ENCODE results near the gene VTI1A.

Gene VTI1A

DNA sequence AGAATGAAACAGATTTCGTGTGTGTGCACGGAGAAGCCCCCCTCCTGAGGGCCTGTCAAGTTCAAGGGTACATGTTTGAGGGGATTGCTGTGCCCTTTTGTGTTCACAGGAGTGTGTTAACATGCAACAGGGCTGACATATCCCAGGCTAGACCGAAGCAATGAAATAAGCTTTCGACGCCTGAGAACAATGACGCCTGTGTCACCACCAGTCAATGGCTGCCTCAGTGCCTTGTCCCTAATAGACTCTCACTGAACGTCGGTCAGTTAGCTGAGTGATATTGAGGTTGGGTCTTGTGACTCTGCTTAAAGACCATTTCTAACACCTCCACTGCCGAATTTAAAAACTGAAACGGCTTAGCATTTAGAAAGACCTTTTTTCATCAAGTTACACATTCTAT, 327.8 kb downstream of the VTI1A start:
- H3K4me1 ChIP-seq (ENCODE audit: control insufficient read depth, insufficient read depth, low read length) = no peaks in the 10 kb centered on the region
- H3K27me3 ChIP-seq (ENCODE audit: control insufficient read depth, insufficient read depth, low read length) = no peaks in the 10 kb centered on the region
- H3K4me3 ChIP-seq (ENCODE audit: low read length) = no peak overlapping the region
- no peaks in the 10 kb centered on the region for H3K9me3 ChIP-seq (ENCODE audit: control insufficient read depth, insufficient read depth, low read length)
- no peaks in the 10 kb centered on the region for H3K36me3 ChIP-seq (ENCODE audit: control insufficient read depth, insufficient read depth, low read length)
- no CpG with 5 or more reads among the region's 10 CpGs for WGBS (ENCODE audit: insufficient coverage, insufficient read length)
- H3K27ac ChIP-seq (ENCODE audit: low read length) = no peak overlapping the region
- no peak for DNase-seq (ENCODE audit: low read depth, low spot score)

DNA sequence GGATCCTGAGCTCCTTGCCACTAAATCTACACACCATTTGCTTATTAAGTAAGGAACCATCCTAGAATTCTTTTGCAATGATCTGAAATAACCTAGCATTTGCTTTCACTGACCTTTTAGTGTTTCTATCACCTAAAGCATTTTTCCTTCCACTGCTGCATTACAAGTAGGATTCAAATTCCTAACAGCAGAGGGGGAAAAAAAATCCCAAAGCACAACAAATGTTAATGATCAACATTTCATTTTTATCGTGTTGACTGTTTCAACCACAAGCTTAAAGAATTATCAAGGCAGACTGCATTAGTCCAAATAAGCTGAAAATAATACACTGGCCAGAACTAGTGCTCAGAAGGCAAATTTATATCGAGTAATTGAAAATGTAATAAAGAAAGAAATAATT, 328.4 kb downstream of the VTI1A start:
- no peaks in the 10 kb centered on the region for H3K36me3 ChIP-seq (ENCODE audit: control insufficient read depth, insufficient read depth, low read length)
- no peaks in the 10 kb centered on the region for H3K9me3 ChIP-seq (ENCODE audit: control insufficient read depth, insufficient read depth, low read length)
- H3K27me3 ChIP-seq (ENCODE audit: control insufficient read depth, insufficient read depth, low read length) = no peaks in the 10 kb centered on the region
- no peaks in the 10 kb centered on the region for H3K4me1 ChIP-seq (ENCODE audit: control insufficient read depth, insufficient read depth, low read length)
- H3K4me3 ChIP-seq (ENCODE audit: low read length) = no peak overlapping the region
- WGBS (ENCODE audit: insufficient coverage, insufficient read length) = no CpG with 5 or more reads among the region's 2 CpGs
- H3K27ac ChIP-seq (ENCODE audit: low read length) = no peak overlapping the region
- DNase-seq (ENCODE audit: low read depth, low spot score) = no peak

DNA sequence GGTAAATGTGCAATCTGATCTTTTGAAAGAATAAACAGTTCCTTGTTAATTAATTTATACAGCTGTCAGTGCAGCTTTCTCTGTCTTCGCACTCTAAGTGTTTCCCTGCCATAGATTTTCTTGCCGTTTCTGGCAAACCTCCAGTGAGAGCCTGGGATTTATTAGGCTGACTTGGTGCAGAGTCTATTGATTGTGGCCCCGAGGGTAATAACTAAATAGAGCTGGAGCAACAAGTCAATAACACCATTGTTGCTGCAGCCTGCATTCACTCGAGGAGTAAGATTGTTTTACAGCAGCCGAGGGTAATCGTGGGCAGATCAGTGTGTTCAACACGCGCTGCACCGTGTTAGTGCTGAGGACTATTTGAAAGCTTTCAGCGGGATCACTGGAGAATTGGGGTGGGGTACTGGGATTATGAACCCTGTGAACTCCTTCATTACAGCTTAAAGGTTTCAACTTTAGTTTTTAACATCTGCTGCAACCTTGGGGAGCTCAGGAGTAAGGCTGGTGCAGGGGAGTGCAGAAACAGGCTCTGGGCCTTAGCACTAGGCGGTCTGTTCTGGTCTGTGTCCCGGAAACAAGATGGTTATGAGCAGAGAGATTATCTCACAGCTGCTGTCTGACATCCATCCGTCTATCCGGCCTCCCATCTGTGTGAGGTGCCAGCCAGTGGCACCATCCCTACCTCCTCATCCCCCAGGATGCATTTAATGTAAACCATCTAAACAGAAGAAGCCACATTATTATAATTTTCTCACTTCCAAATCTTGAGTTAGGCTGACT, 329.1 kb downstream of the VTI1A start:
- Histone ChIP-seq H3K4me3 (ENCODE audit: low read length) (no peak overlapping the region), H3K27ac (ENCODE audit: low read length) (no peak overlapping the region), H3K4me1 (ENCODE audit: control insufficient read depth, insufficient read depth, low read length) (no peaks in the 10 kb centered on the region), H3K36me3 (ENCODE audit: control insufficient read depth, insufficient read depth, low read length) (no peaks in the 10 kb centered on the region), H3K9me3 (ENCODE audit: control insufficient read depth, insufficient read depth, low read length) (no peaks in the 10 kb centered on the region), H3K27me3 (ENCODE audit: control insufficient read depth, insufficient read depth, low read length) (no peaks in the 10 kb centered on the region)
- no CpG with 5 or more reads among the region's 14 CpGs for WGBS (ENCODE audit: insufficient coverage, insufficient read length)
- DNase-seq (ENCODE audit: low read depth, low spot score) = no peak

DNA sequence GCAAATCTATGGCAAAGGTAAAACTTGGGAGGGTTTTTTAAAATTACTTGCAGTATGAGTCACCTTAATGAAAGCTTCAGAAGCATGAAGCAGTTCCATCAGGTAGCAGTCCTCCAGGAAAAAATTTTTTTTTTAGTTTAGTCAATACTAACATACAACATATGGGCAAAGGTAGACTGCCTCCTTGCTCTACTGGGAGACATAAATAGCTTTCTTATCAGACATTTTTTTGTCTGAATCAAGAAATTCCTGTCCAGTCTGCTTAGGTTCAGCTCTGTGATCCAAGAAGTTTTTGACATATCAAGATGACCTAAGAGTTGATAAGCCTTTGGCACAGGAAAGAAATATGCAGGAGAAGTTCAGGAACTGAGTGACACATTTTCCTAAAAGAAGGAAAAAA, 331.6 kb downstream of the VTI1A start:
- Histone ChIP-seq H3K4me1 (ENCODE audit: control insufficient read depth, insufficient read depth, low read length) (no peaks in the 10 kb centered on the region), H3K27ac (ENCODE audit: low read length) (no peak overlapping the region), H3K27me3 (ENCODE audit: control insufficient read depth, insufficient read depth, low read length) (no peaks in the 10 kb centered on the region), H3K36me3 (ENCODE audit: control insufficient read depth, insufficient read depth, low read length) (no peaks in the 10 kb centered on the region), H3K9me3 (ENCODE audit: control insufficient read depth, insufficient read depth, low read length) (no peaks in the 10 kb centered on the region), H3K4me3 (ENCODE audit: low read length) (no peak overlapping the region)
- no peak for DNase-seq (ENCODE audit: low read depth, low spot score)

DNA sequence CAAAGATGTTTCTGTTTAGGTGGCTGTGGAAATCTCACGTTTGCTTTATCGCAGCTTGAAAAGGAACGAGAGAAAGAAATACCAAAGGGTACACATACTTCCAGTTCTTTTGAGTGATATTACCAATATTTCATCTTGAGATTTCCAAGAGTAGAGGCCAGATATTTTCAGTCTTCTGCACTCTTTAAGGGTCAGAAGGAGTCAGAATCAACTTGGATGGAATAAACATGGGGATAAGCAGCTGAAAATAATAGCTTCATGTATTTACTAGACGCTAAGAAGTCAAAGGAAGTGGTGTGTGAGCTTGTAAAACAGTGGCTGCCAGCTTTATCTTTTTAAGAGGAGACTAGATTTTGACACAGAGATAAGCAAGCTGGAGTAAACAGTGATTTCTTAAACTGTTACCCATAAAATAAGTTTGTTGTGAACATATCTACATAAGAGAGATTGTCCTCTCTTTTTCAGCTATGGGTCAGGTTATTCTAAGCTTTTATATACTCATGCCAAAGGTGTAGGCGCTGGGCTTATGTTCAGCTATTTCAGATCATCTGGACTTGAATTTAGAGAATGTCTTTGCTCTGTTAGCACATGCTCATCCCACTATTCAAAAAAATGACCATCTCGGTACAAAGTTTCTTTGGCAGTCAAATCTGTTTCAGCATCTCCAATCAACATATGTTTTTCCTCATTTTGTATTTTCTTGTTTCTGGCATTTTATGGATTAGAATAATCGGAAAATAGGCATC, 332.2 kb downstream of the VTI1A start:
- no peak overlapping the region for H3K27ac ChIP-seq (ENCODE audit: low read length)
- WGBS (ENCODE audit: insufficient coverage, insufficient read length) = no CpG with 5 or more reads among the region's 7 CpGs
- H3K4me1 ChIP-seq (ENCODE audit: control insufficient read depth, insufficient read depth, low read length) = no peaks in the 10 kb centered on the region
- no peaks in the 10 kb centered on the region for H3K9me3 ChIP-seq (ENCODE audit: control insufficient read depth, insufficient read depth, low read length)
- H3K4me3 ChIP-seq (ENCODE audit: low read length) = no peak overlapping the region
- H3K27me3 ChIP-seq (ENCODE audit: control insufficient read depth, insufficient read depth, low read length) = no peaks in the 10 kb centered on the region
- no peaks in the 10 kb centered on the region for H3K36me3 ChIP-seq (ENCODE audit: control insufficient read depth, insufficient read depth, low read length)
- no peak for DNase-seq (ENCODE audit: low read depth, low spot score)

DNA sequence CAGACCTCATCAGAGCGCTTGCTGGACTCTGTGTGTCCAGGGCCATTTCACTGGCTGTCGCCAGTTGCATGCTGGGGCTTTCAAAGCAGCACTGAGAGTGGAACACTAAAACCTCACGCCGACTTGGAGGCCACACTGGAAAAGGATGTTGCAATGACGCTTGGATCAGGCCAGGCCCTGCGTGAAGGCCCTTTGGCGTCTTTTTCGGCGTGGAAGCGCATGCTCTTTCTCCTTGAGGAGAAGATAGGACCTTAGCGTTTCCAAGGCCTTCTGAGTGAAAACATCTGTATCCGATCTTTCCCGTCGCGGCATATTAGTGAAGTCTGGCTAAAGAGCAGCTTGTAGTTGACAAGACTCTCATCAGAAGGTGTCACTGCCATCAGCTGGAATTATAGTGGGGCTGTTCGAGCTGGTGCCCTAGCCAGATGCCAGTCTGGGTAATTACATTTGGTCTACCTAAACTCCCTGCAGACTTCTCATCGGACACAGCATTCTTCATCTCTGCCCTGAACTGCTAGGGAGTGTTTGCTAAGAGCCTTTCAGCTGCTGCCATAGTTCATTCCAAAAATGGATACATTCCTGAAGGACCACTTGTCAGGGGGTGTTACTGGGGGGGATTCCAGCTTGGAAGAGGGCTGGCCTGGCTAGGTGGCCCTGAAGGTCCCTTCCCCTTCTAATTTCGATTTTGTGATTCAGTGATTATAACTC, 335.3 kb downstream of the VTI1A start:
- WGBS (ENCODE audit: insufficient coverage, insufficient read length) = no CpG with 5 or more reads among the region's 18 CpGs
- Histone ChIP-seq H3K4me1 (ENCODE audit: control insufficient read depth, insufficient read depth, low read length) (no peaks in the 10 kb centered on the region; the same call in 1 of the 2 replicates), H3K27ac (ENCODE audit: low read length) (no peak overlapping the region)

DNA sequence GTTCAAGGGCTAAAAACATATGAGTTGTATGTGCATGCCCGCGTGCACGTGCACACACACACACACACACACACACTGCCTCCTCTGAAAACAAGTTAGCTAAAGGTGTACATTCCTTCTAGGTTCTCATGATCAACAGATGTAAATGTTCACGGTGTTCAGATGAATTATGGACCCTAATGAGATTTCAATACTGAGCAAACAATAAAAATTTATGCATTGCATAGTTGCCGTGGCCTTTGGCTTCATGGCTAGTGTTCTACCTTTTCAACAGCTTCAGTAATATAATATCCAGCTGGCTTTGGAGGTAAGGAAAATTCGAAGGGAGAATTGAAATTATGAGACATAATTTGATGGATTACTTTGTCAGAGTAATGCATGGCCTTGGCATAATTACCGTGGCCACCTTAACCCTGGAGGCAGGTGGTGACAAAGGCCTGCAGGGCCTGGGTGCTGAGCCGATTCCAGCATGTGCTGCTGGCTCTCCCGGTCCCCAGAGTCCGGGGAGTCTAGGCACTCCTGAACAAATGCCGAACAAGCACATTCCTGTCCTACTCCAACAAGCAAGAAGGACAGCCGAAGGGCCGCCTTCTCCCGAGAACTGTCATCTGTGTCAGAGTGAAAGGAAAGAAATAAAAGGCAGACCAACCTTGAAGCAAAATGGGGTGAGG, 336.5 kb downstream of the VTI1A start:
- H3K27ac ChIP-seq (ENCODE audit: low read length) = no peak overlapping the region
- no peaks in the 10 kb centered on the region for H3K27me3 ChIP-seq (ENCODE audit: control insufficient read depth, insufficient read depth, low read length)
- no peak for DNase-seq (ENCODE audit: low read depth, low spot score)
- no peaks in the 10 kb centered on the region; the same call in 1 of the 2 replicates for H3K4me1 ChIP-seq (ENCODE audit: control insufficient read depth, insufficient read depth, low read length)
- no peaks in the 10 kb centered on the region for H3K36me3 ChIP-seq (ENCODE audit: control insufficient read depth, insufficient read depth, low read length)
- no CpG with 5 or more reads among the region's 14 CpGs for WGBS (ENCODE audit: insufficient coverage, insufficient read length)
- H3K9me3 ChIP-seq (ENCODE audit: control insufficient read depth, insufficient read depth, low read length) = no peaks in the 10 kb centered on the region
- H3K4me3 ChIP-seq (ENCODE audit: low read length) = no peak overlapping the region

More for the DNA sequence above, 335.3 kb downstream of the VTI1A start:
- H3K4me3 ChIP-seq (ENCODE audit: low read length) = no peak overlapping the region
- H3K9me3 ChIP-seq (ENCODE audit: control insufficient read depth, insufficient read depth, low read length) = no peaks in the 10 kb centered on the region
- H3K27me3 ChIP-seq (ENCODE audit: control insufficient read depth, insufficient read depth, low read length) = no peaks in the 10 kb centered on the region
- no peak for DNase-seq (ENCODE audit: low read depth, low spot score)
- no peaks in the 10 kb centered on the region for H3K36me3 ChIP-seq (ENCODE audit: control insufficient read depth, insufficient read depth, low read length)

DNA sequence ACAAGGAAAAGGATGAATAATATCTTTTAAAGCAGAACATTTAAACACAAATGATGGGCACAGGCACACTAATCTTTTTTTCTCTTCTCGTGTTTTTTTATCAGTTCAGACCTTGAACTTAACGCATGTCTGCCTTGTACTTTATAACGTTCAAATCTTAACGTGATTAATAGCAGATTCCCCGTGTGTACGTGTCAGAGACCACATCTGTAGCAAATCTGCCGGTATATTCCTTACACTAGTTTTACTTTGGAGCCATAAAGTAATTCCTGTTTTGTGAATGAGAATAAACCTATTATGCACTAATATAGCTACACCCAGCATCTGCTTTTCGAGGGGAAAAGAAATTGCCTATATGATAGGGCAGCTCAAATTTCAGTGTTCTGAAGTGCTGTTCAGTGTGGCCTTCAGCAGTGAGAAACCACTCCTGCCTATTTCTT, 337.0 kb downstream of the VTI1A start:
- no peak overlapping the region for H3K27ac ChIP-seq (ENCODE audit: low read length)
- no peak overlapping the region for H3K4me3 ChIP-seq (ENCODE audit: low read length)
- H3K27me3 ChIP-seq (ENCODE audit: control insufficient read depth, insufficient read depth, low read length) = no peaks in the 10 kb centered on the region
- H3K9me3 ChIP-seq (ENCODE audit: control insufficient read depth, insufficient read depth, low read length) = no peaks in the 10 kb centered on the region
- no peaks in the 10 kb centered on the region; the same call in 1 of the 2 replicates for H3K4me1 ChIP-seq (ENCODE audit: control insufficient read depth, insufficient read depth, low read length)
- no peak for DNase-seq (ENCODE audit: low read depth, low spot score)
- WGBS (ENCODE audit: insufficient coverage, insufficient read length) = no CpG with 5 or more reads among the region's 8 CpGs
- H3K36me3 ChIP-seq (ENCODE audit: control insufficient read depth, insufficient read depth, low read length) = no peaks in the 10 kb centered on the region

DNA sequence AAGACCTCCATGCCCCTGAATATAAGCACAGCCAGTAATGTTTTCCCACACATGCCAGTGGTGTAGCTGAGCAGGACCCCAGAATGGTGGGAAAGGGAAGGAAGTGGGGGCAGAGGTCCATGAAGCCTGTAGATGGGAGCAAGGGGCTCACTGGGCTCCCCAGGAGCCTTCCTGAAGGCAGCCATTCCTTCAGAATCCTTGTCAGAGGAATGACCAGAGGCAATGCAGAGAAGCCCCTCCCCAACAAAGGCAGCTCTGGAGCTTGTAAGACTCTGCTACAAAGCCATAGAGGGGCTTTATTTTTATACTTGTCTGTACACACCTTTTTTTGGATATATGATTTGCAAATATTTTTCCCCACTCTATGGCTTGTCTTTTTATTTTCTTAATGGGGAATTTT, 338.1 kb downstream of the VTI1A start:
- no peak for DNase-seq (ENCODE audit: low read depth, low spot score)
- H3K27ac ChIP-seq (ENCODE audit: low read length) = no peak overlapping the region
- no peaks in the 10 kb centered on the region; the same call in 1 of the 2 replicates for H3K4me1 ChIP-seq (ENCODE audit: control insufficient read depth, insufficient read depth, low read length)
- H3K27me3 ChIP-seq (ENCODE audit: control insufficient read depth, insufficient read depth, low read length) = no peaks in the 10 kb centered on the region
- no peaks in the 10 kb centered on the region for H3K9me3 ChIP-seq (ENCODE audit: control insufficient read depth, insufficient read depth, low read length)
- H3K36me3 ChIP-seq (ENCODE audit: control insufficient read depth, insufficient read depth, low read length) = no peaks in the 10 kb centered on the region
- no peak overlapping the region for H3K4me3 ChIP-seq (ENCODE audit: low read length)

DNA sequence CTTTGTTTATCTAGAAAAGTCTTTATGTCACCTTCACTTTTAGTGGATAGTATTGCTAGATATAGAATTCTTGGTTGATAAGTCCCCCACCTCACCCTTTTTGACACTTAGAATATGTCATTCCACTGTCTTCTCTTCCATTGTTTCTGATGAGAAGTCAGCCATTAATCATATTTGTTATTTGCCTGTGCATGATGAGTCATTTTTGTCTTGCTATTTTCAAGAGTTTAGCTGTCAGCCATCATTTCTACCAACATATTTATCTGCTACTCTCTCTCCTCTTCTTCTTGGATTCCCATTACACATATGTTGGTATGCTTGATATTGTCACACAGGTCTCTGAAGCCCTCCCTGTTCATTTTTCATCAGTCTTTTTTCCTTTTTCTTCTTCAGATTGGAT, 342.2 kb downstream of the VTI1A start:
- DNase-seq (ENCODE audit: low read depth, low spot score) = no peak
- Histone ChIP-seq H3K36me3 (ENCODE audit: control insufficient read depth, insufficient read depth, low read length) (no peaks in the 10 kb centered on the region), H3K9me3 (ENCODE audit: control insufficient read depth, insufficient read depth, low read length) (no peaks in the 10 kb centered on the region), H3K4me3 (ENCODE audit: low read length) (no peak overlapping the region), H3K27me3 (ENCODE audit: control insufficient read depth, insufficient read depth, low read length) (no peaks in the 10 kb centered on the region), H3K27ac (ENCODE audit: low read length) (no peak overlapping the region), H3K4me1 (ENCODE audit: control insufficient read depth, insufficient read depth, low read length) (no peaks in the 10 kb centered on the region; the same call in 1 of the 2 replicates)

All from iPS DF 6.9 (cell line).